PFSK-1 (cell line): Measurements from ENCODE around the gene ARHGEF4.

Experiments used
- FOXP2 ChIP-seq: optimal IDR thresholded peaks from 2 replicates; pipeline ENCODE3; 2011; ENCODE audit warnings: borderline replicate concordance, control low read depth, inconsistent platforms; ENCODE audit not compliant: insufficient read depth; ENCODE audit errors: extremely low read length, extremely low read depth
- POLR2AphosphoS5 ChIP-seq: IDR thresholded peaks from 2 replicates; pipeline ENCODE4 v1.6.1; 2012; ENCODE audit warnings: low read depth, mild to moderate bottlenecking, control low read depth, low read length, moderate library complexity
- REST ChIP-seq, 2 experiments: IDR thresholded peaks; 2 replicates each; pipeline versions ENCODE4 v1.6.1 to v1.8.0; 2011 to 2012; ENCODE audit warnings: low read depth in 2 of 2, low read length in 2 of 2, control low read depth in 1 of 2, inconsistent platforms in 1 of 2, mild to moderate bottlenecking in 1 of 2, moderate library complexity in 1 of 2; ENCODE audit not compliant: insufficient read depth in 1 of 2
- SIN3A ChIP-seq: IDR thresholded peaks from 2 replicates; pipeline ENCODE4 v1.6.1; 2012; ENCODE audit warnings: mild to moderate bottlenecking, low read length, moderate library complexity, borderline replicate concordance; ENCODE audit not compliant: insufficient read depth
- TAF1 ChIP-seq: IDR thresholded peaks from 2 replicates; pipeline ENCODE4 v1.6.1; 2012; ENCODE audit warnings: low read length, control low read depth, borderline replicate concordance; ENCODE audit not compliant: insufficient read depth

- TF ChIP-seq POLR2AphosphoS5 (no peak), REST (IDR thresholded peaks at IDR 0.05; ENCODE audit: insufficient read depth in 1 of 2, low read depth in 2 of 2, low read length in 2 of 2) (no peak), FOXP2 (no peak), TAF1 (no peak), SIN3A (no peak)
These were observed 135.7 kb downstream of the ARHGEF4 start for GRCh38 chr2:130972410-130972809.
